ENCODE measurements around the gene NKIRAS2. TPM values are rescaled to one million over a fixed set of nuclear protein-coding genes. Genes with fewer than 3 reads are reported as not detected.
A peak's percentile ranks its signal among the peaks of the same experiment; 100 is the strongest.

Gene NKIRAS2
- total RNA-seq, 3 donors from 2014 or later: 29.5 to 34.9 (median 31.1) TPM

- no peak for TF ChIP-seq CTCF (IDR thresholded peaks at IDR 0.05)
- H3K9me3 ChIP-seq: no peaks in the 10 kb centered on the region
- no peaks in the 10 kb centered on the region for H3K36me3 ChIP-seq (ENCODE audit: low read depth)
- H3K4me3 ChIP-seq: no peak overlapping the region
- peaks cover 5% of the 10 kb centered on the region for H3K4me1 ChIP-seq (ENCODE audit: low read depth)
- no peak for ATAC-seq
- intact Hi-C loops (cut with DNase I, micrococcal nuclease): no loop called here
- DNase-seq: peak in 1 of 3 donors; percentile 19
Measured at GRCh38 chr17:41977991-41978390, 41.9 kb upstream of the NKIRAS2 start.

- ATAC-seq: no peak
- Histone ChIP-seq H3K9me3 (no peaks in the 10 kb centered on the region), H3K36me3 (ENCODE audit: low read depth) (no peaks in the 10 kb centered on the region), H3K4me1 (ENCODE audit: low read depth) (peaks cover 5% of the 10 kb centered on the region), H3K4me3 (no peak overlapping the region)
- intact Hi-C loops (cut with DNase I, micrococcal nuclease): no loop called here
- DNase-seq: peak in 1 of 3 donors; percentile 5
- no peak for TF ChIP-seq CTCF (IDR thresholded peaks at IDR 0.05)
Measured at GRCh38 chr17:41982026-41982760, 37.7 kb upstream of the NKIRAS2 start.

GRCh38 chr17:41984454-41984853, 35.4 kb upstream of the NKIRAS2 start:
- DNase-seq (peak in 1 of 3 donors; percentile 40), ATAC-seq (no peak)
- peaks cover 5% of the 10 kb centered on the region for H3K4me1 ChIP-seq (ENCODE audit: low read depth)
- no peak for TF ChIP-seq CTCF (IDR thresholded peaks at IDR 0.05)
- intact Hi-C loops (cut with DNase I, micrococcal nuclease): no loop called here
- no peaks in the 10 kb centered on the region for H3K9me3 ChIP-seq
- H3K36me3 ChIP-seq (ENCODE audit: low read depth): no peaks in the 10 kb centered on the region
- H3K4me3 ChIP-seq: no peak overlapping the region

GRCh38 chr17:41985919-41986318, 34.0 kb upstream of the NKIRAS2 start:
- ATAC-seq (no peak), DNase-seq (no peak)
- intact Hi-C loops (cut with DNase I, micrococcal nuclease): no loop called here
- Histone ChIP-seq H3K36me3 (ENCODE audit: low read depth) (no peaks in the 10 kb centered on the region), H3K4me1 (ENCODE audit: low read depth) (peaks cover 18% of the 10 kb centered on the region), H3K9me3 (no peaks in the 10 kb centered on the region), H3K4me3 (no peak overlapping the region)
- no peak for TF ChIP-seq CTCF (IDR thresholded peaks at IDR 0.05)

GRCh38 chr17:41986634-41987033, 33.3 kb upstream of the NKIRAS2 start:
- Histone ChIP-seq H3K4me1 (ENCODE audit: low read depth) (peaks cover 20% of the 10 kb centered on the region), H3K4me3 (no peak overlapping the region), H3K9me3 (no peaks in the 10 kb centered on the region), H3K36me3 (ENCODE audit: low read depth) (no peaks in the 10 kb centered on the region)
- no peak for TF ChIP-seq CTCF (IDR thresholded peaks at IDR 0.05)
- DNase-seq (no peak), ATAC-seq (no peak)
- intact Hi-C loops (cut with DNase I, micrococcal nuclease): no loop called here
